ENCODE measurements around the gene OSMR. TPM values are rescaled to one million over a fixed set of nuclear protein-coding genes. Genes with fewer than 3 reads are reported as not detected.

Gene OSMR
- total RNA-seq, 2 donors from 2014 or later: 1.3 to 4.4 TPM

GRCh38 chr5:38874948-38875456 lies 29.2 kb downstream of the OSMR start:
- Mint-ChIP-seq H3K36me3 (ENCODE audit: low read depth) (no peaks in the 10 kb centered on the region), H3K4me1 (peaks cover 19% of the 10 kb centered on the region), H3K27me3 (ENCODE audit: insufficient read depth) (no peaks in the 10 kb centered on the region)

GRCh38 chr5:38878391-38879077 lies 32.7 kb downstream of the OSMR start:
- H3K36me3 ChIP-seq (ENCODE audit: control insufficient read depth, insufficient read depth, low read length): no peaks in the 10 kb centered on the region
- H3K36me3 Mint-ChIP-seq (ENCODE audit: low read depth): no peaks in the 10 kb centered on the region
- no peaks in the 10 kb centered on the region for H3K9me3 ChIP-seq (ENCODE audit: control insufficient read depth, low read length)
- no peak overlapping the region for H3K9ac ChIP-seq (ENCODE audit: extremely low read depth, low read length, poor library complexity, severe bottlenecking)
- no peaks in the 10 kb centered on the region for H3K27me3 Mint-ChIP-seq (ENCODE audit: insufficient read depth)
- H3K27me3 ChIP-seq (ENCODE audit: control insufficient read depth, insufficient read depth, low read length, poor library complexity, severe bottlenecking): no peaks in the 10 kb centered on the region
- no peaks in the 10 kb centered on the region for H3K4me1 ChIP-seq (ENCODE audit: control insufficient read depth, insufficient read depth, low read length)
- DNase-seq: no peak
- H3K27ac Mint-ChIP-seq: no peak overlapping the region
- H3K4me3 ChIP-seq (ENCODE audit: low read length): no peak overlapping the region
- TF ChIP-seq CTCF (conservative IDR thresholded peaks at IDR 0.05): no peak
- H3K4me3 Mint-ChIP-seq: no peak overlapping the region
- H3K27ac ChIP-seq (ENCODE audit: low read depth, low read length): no peak overlapping the region
- H3K4me1 Mint-ChIP-seq: peaks cover 9% of the 10 kb centered on the region
- 91 to 100% methylated on average over 1 to 5 of the region's 5 CpGs for WGBS, 2 experiments (ENCODE audit: insufficient coverage in 1 of 2, insufficient read length in 1 of 2)
- H3K9me3 Mint-ChIP-seq: no peaks in the 10 kb centered on the region

More at GRCh38 chr5:38874948-38875456, 29.2 kb downstream of the OSMR start:
- Mint-ChIP-seq H3K9me3 (no peaks in the 10 kb centered on the region), H3K4me3 (no peak overlapping the region), H3K27ac (no peak overlapping the region)
- H3K27ac ChIP-seq (ENCODE audit: low read depth, low read length): no peak overlapping the region
- H3K4me3 ChIP-seq (ENCODE audit: low read length): no peak overlapping the region
- H3K27me3 ChIP-seq (ENCODE audit: control insufficient read depth, insufficient read depth, low read length, poor library complexity, severe bottlenecking): no peaks in the 10 kb centered on the region
- DNase-seq: no peak
- no peaks in the 10 kb centered on the region for H3K4me1 ChIP-seq (ENCODE audit: control insufficient read depth, insufficient read depth, low read length)
- 84 to 90% methylated on average over 5 of the region's 5 CpGs for WGBS, 2 experiments (ENCODE audit: insufficient coverage in 1 of 2, insufficient read length in 1 of 2)
- H3K9ac ChIP-seq (ENCODE audit: extremely low read depth, low read length, poor library complexity, severe bottlenecking): no peak overlapping the region
- H3K9me3 ChIP-seq (ENCODE audit: control insufficient read depth, low read length): no peaks in the 10 kb centered on the region
- H3K36me3 ChIP-seq (ENCODE audit: control insufficient read depth, insufficient read depth, low read length): no peaks in the 10 kb centered on the region
- TF ChIP-seq CTCF (conservative IDR thresholded peaks at IDR 0.05): no peak

- no peak overlapping the region for H3K4me3 Mint-ChIP-seq
- H3K4me1 ChIP-seq (ENCODE audit: control insufficient read depth, insufficient read depth, low read length): no peaks in the 10 kb centered on the region
- no peak overlapping the region for H3K27ac ChIP-seq (ENCODE audit: low read depth, low read length)
Measured at GRCh38 chr5:38879078-38879460, 33.3 kb downstream of the OSMR start.

More at GRCh38 chr5:38879078-38879460, 33.3 kb downstream of the OSMR start:
- no peaks in the 10 kb centered on the region for H3K9me3 Mint-ChIP-seq
- Histone ChIP-seq H3K36me3 (ENCODE audit: control insufficient read depth, insufficient read depth, low read length) (no peaks in the 10 kb centered on the region), H3K27me3 (ENCODE audit: control insufficient read depth, insufficient read depth, low read length, poor library complexity, severe bottlenecking) (no peaks in the 10 kb centered on the region), H3K4me3 (ENCODE audit: low read length) (no peak overlapping the region), H3K9me3 (ENCODE audit: control insufficient read depth, low read length) (no peaks in the 10 kb centered on the region), H3K9ac (ENCODE audit: extremely low read depth, low read length, poor library complexity, severe bottlenecking) (no peak overlapping the region)
- DNase-seq: no peak
- peaks cover 9% of the 10 kb centered on the region for H3K4me1 Mint-ChIP-seq
- no peak overlapping the region for H3K27ac Mint-ChIP-seq
- no peak for TF ChIP-seq CTCF (conservative IDR thresholded peaks at IDR 0.05)
- WGBS, 2 experiments (ENCODE audit: insufficient coverage in 1 of 2, insufficient read length in 1 of 2): 91 to 100% methylated on average over 4 to 7 of the region's 7 CpGs
- no peaks in the 10 kb centered on the region for H3K36me3 Mint-ChIP-seq (ENCODE audit: low read depth)
- H3K27me3 Mint-ChIP-seq (ENCODE audit: insufficient read depth): no peaks in the 10 kb centered on the region
